ENCODE measurements around the gene CADM1. TPM values are rescaled to one million over a fixed set of nuclear protein-coding genes. Genes with fewer than 3 reads are reported as not detected.
A peak's percentile ranks its signal among the peaks of the same experiment; 100 is the strongest.

The CADM1 gene
- total and polyA plus RNA-seq, 4 donors: 13.0 to 40.6 (median 28.9) TPM

DNA sequence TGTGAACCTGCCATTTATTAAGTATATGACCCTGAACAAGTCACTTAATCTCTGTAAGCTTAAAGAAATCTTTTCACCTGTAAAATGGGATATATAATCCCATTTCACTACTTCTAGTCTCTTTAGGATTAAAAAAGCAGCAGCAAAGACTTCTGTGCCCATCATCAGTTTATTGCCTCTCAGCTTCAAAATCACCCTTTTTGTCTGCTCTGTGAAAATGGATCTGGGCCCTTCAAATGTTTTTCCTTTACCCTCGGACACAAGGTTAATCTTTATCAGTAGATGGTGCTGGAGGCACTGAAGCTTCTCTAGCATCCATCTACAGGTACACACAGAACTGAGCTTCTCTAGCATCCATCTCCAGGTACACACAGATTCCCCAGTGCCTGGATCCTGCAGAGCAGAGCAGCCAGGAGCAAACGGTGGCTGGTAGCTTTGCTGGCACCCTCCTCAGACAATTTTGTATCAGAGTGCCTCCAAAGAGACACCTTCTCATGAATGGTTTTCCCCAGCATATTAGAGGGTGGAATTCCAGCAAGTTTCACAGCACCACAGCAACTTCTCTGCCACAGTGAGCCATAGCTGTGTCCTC, 56.8 kb downstream of the CADM1 start:
- H3K27ac ChIP-seq (ENCODE audit: low read depth in 1 of 2, low read length in 2 of 2): no peak overlapping the region
- no peaks in the 10 kb centered on the region for H3K36me3 ChIP-seq (ENCODE audit: control insufficient read depth in 4 of 4, insufficient read depth in 3 of 4, low read depth in 1 of 4, low read length in 3 of 4)
- no peak for TF ChIP-seq FOXA1 (IDR thresholded peaks at IDR 0.05)
- TF ChIP-seq YY1 (IDR thresholded peaks at IDR 0.05): no peak
- TF ChIP-seq FOXA2 (IDR thresholded peaks at IDR 0.05): no peak
- TF ChIP-seq RAD21 (IDR thresholded peaks at IDR 0.05): no peak
- DNase-seq (ENCODE audit: low spot score): no peak
- H3K27me3 ChIP-seq (ENCODE audit: control insufficient read depth in 4 of 4, insufficient read depth in 4 of 4, low read length in 3 of 4): no peaks in the 10 kb centered on the region
- H3K4me1 ChIP-seq (ENCODE audit: control insufficient read depth in 4 of 4, insufficient read depth in 4 of 4, low read length in 3 of 4): peaks cover 3 to 31% (median 26%) of the 10 kb centered on the region in 4 donors
- no peak overlapping the region for H3K4me3 ChIP-seq (ENCODE audit: low read depth in 1 of 3, low read length in 3 of 3)
- 91% methylated on average over 2 of the region's 2 CpGs for WGBS
- peaks cover 0 to 5% (median 3%) of the 10 kb centered on the region in 4 donors for H3K9me3 ChIP-seq (ENCODE audit: control insufficient read depth in 4 of 4, low read length in 3 of 4)
- H3K9ac ChIP-seq (ENCODE audit: low read depth in 1 of 2, low read length in 2 of 2): no peak overlapping the region

DNA sequence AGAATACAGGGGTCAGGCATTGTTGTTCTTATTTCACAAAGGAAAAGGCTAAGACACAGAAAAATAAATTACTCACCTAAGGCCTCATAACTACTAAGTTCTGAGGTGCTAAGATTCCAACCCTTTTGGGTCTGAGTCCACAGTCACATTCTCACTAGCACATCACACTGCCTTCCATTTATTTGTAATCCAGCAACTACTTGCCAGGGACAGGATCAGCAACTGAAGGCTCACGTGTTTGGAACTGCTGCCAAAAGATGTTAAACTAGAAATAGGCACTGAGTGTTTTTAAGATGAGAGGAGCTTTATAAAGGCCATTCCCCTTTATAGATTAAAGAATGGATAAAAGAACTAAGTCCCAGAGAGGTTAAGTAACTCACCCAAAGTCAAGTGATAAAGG, 58.0 kb downstream of the CADM1 start:
- Histone ChIP-seq H3K9ac (ENCODE audit: low read depth in 1 of 2, low read length in 2 of 2) (no peak overlapping the region), H3K4me1 (ENCODE audit: control insufficient read depth in 4 of 4, insufficient read depth in 4 of 4, low read length in 3 of 4) (peaks cover 2 to 27% (median 23%) of the 10 kb centered on the region in 4 donors), H3K27me3 (ENCODE audit: control insufficient read depth in 4 of 4, insufficient read depth in 4 of 4, low read length in 3 of 4) (no peaks in the 10 kb centered on the region), H3K36me3 (ENCODE audit: control insufficient read depth in 4 of 4, insufficient read depth in 3 of 4, low read depth in 1 of 4, low read length in 3 of 4) (no peaks in the 10 kb centered on the region), H3K9me3 (ENCODE audit: control insufficient read depth in 4 of 4, low read length in 3 of 4) (peaks cover 0 to 5% (median 3%) of the 10 kb centered on the region in 4 donors), H3K27ac (ENCODE audit: low read depth in 1 of 2, low read length in 2 of 2) (no peak overlapping the region), H3K4me3 (ENCODE audit: low read depth in 1 of 3, low read length in 3 of 3) (no peak overlapping the region)
- no peak for DNase-seq (ENCODE audit: low spot score)
- TF ChIP-seq, protein P1, sequence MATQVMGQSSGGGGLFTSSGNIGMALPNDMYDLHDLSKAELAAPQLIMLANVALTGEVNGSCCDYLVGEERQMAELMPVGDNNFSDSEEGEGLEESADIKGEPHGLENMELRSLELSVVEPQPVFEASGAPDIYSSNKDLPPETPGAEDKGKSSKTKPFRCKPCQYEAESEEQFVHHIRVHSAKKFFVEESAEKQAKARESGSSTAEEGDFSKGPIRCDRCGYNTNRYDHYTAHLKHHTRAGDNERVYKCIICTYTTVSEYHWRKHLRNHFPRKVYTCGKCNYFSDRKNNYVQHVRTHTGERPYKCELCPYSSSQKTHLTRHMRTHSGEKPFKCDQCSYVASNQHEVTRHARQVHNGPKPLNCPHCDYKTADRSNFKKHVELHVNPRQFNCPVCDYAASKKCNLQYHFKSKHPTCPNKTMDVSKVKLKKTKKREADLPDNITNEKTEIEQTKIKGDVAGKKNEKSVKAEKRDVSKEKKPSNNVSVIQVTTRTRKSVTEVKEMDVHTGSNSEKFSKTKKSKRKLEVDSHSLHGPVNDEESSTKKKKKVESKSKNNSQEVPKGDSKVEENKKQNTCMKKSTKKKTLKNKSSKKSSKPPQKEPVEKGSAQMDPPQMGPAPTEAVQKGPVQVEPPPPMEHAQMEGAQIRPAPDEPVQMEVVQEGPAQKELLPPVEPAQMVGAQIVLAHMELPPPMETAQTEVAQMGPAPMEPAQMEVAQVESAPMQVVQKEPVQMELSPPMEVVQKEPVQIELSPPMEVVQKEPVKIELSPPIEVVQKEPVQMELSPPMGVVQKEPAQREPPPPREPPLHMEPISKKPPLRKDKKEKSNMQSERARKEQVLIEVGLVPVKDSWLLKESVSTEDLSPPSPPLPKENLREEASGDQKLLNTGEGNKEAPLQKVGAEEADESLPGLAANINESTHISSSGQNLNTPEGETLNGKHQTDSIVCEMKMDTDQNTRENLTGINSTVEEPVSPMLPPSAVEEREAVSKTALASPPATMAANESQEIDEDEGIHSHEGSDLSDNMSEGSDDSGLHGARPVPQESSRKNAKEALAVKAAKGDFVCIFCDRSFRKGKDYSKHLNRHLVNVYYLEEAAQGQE (IDR thresholded peaks at IDR 0.05): no peak
- TF ChIP-seq SP1 (IDR thresholded peaks at IDR 0.05): no peak
- TF ChIP-seq RXRA (IDR thresholded peaks at IDR 0.05): peak in 1 of 2 donors; percentile 12
- no peak for TF ChIP-seq TAF1 (conservative IDR thresholded peaks at IDR 0.05)
- TF ChIP-seq NR2F2 (IDR thresholded peaks at IDR 0.05): no peak
- TF ChIP-seq GABPA (IDR thresholded peaks at IDR 0.05 in 1 of 2, conservative IDR thresholded peaks at IDR 0.05 in 1 of 2): no peak
- peak; percentile 51 for TF ChIP-seq YY1 (IDR thresholded peaks at IDR 0.05)
- peak in 1 of 2 donors; percentile 18 for TF ChIP-seq RAD21 (IDR thresholded peaks at IDR 0.05)
- peak; percentile 9 to 44 for TF ChIP-seq HNF4A (conservative IDR thresholded peaks at IDR 0.05)
- 25% methylated on average over 1 of the region's 1 CpG for WGBS

DNA sequence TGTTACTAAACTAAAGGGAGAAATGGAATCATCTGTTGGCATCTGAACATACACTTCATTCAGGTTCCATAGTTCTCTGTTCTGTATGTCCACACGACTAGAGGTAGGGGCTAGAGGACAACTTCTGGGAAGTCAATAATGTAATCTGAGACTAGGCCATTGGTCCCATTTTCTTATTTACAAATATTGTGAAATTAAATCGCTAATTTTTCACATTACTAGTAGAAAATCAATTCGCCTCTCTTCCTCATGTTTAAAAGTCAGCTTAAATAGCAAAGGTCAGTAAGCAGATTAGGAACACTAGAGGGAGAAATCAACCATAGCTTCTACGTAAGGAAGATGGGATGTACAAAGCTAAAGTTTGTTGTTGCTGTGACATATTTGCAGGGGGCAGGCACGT, 59.7 kb downstream of the CADM1 start:
- WGBS: 31% methylated on average over 5 of the region's 5 CpGs
- TF ChIP-seq TAF1 (conservative IDR thresholded peaks at IDR 0.05) (no peak), FOXA2 (IDR thresholded peaks at IDR 0.05) (peak; percentile 86), EGR1 (IDR thresholded peaks at IDR 0.05; ENCODE audit: low read depth in 2 of 2) (no peak), SP1 (IDR thresholded peaks at IDR 0.05) (peak; percentile 82), HNF4A (conservative IDR thresholded peaks at IDR 0.05) (peak; percentile 87 to 94), NR2F2 (IDR thresholded peaks at IDR 0.05) (peak; percentile 42), HNF4G (IDR thresholded peaks at IDR 0.05) (peak; percentile 77), GABPA (IDR thresholded peaks at IDR 0.05 in 1 of 2, conservative IDR thresholded peaks at IDR 0.05 in 1 of 2) (no peak), YY1 (IDR thresholded peaks at IDR 0.05) (peak; percentile 90), JUND (IDR thresholded peaks at IDR 0.05) (peak; percentile 41 to 76)
- TF ChIP-seq, protein P2, sequence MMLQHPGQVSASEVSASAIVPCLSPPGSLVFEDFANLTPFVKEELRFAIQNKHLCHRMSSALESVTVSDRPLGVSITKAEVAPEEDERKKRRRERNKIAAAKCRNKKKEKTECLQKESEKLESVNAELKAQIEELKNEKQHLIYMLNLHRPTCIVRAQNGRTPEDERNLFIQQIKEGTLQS (IDR thresholded peaks at IDR 0.05): no peak
- TF ChIP-seq, protein P3, sequence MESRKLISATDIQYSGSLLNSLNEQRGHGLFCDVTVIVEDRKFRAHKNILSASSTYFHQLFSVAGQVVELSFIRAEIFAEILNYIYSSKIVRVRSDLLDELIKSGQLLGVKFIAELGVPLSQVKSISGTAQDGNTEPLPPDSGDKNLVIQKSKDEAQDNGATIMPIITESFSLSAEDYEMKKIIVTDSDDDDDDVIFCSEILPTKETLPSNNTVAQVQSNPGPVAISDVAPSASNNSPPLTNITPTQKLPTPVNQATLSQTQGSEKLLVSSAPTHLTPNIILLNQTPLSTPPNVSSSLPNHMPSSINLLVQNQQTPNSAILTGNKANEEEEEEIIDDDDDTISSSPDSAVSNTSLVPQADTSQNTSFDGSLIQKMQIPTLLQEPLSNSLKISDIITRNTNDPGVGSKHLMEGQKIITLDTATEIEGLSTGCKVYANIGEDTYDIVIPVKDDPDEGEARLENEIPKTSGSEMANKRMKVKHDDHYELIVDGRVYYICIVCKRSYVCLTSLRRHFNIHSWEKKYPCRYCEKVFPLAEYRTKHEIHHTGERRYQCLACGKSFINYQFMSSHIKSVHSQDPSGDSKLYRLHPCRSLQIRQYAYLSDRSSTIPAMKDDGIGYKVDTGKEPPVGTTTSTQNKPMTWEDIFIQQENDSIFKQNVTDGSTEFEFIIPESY (IDR thresholded peaks at IDR 0.05): peak; percentile 75
- TF ChIP-seq, protein P1 (IDR thresholded peaks at IDR 0.05): peak; percentile 66

More for the DNA sequence above, 59.7 kb downstream of the CADM1 start:
- Histone ChIP-seq H3K9ac (ENCODE audit: low read depth in 1 of 2, low read length in 2 of 2) (no peak overlapping the region), H3K27me3 (ENCODE audit: control insufficient read depth in 4 of 4, insufficient read depth in 4 of 4, low read length in 3 of 4) (no peaks in the 10 kb centered on the region), H3K27ac (ENCODE audit: low read depth in 1 of 2, low read length in 2 of 2) (peak overlapping the region; percentile 14 to 51), H3K36me3 (ENCODE audit: control insufficient read depth in 4 of 4, insufficient read depth in 3 of 4, low read depth in 1 of 4, low read length in 3 of 4) (no peaks in the 10 kb centered on the region), H3K4me1 (ENCODE audit: control insufficient read depth in 4 of 4, insufficient read depth in 4 of 4, low read length in 3 of 4) (peaks cover 2 to 28% (median 24%) of the 10 kb centered on the region in 4 donors), H3K4me3 (ENCODE audit: low read depth in 1 of 3, low read length in 3 of 3) (no peak overlapping the region), H3K9me3 (ENCODE audit: control insufficient read depth in 4 of 4, low read length in 3 of 4) (peaks cover 0 to 5% (median 3%) of the 10 kb centered on the region in 4 donors)
- no peak for DNase-seq (ENCODE audit: low spot score)

All from liver (tissue), 9 donors.